ENCODE measurements around the gene RASGRP1. TPM values are rescaled to one million over a fixed set of nuclear protein-coding genes. Genes with fewer than 3 reads are reported as not detected.

Gene RASGRP1
- total RNA-seq, 4 donors from 2014 or later: 15.0 to 23.1 (median 19.5) TPM

- TF ChIP-seq POLR2A (IDR thresholded peaks at IDR 0.05) (no peak), CTCF (IDR thresholded peaks at IDR 0.05) (no peak)
- 88 to 93% methylated on average over 2 of the region's 2 CpGs for WGBS, 2 donors
- H3K4me3 ChIP-seq (ENCODE audit: low read depth, poor library complexity, severe bottlenecking): no peak overlapping the region
- intact Hi-C loops (cut with DNase I; ENCODE audit: low total_unique reads): no loop called here
- no peak for DNase-seq (ENCODE audit: low spot score in 2 of 2)
Observed at GRCh38 chr15:38461066-38461833, 103.4 kb downstream of the RASGRP1 start.

- no peak for TF ChIP-seq POLR2A (IDR thresholded peaks at IDR 0.05)
- TF ChIP-seq CTCF (IDR thresholded peaks at IDR 0.05): no peak
- no peak overlapping the region for H3K4me3 ChIP-seq (ENCODE audit: low read depth, poor library complexity, severe bottlenecking)
- no peak for DNase-seq (ENCODE audit: low spot score in 2 of 2)
- intact Hi-C loops (cut with DNase I; ENCODE audit: low total_unique reads): no loop called here
- 88 to 95% methylated on average over 3 of the region's 3 CpGs for WGBS, 2 donors
Observed at GRCh38 chr15:38460543-38460942, 104.1 kb downstream of the RASGRP1 start.

- TF ChIP-seq CTCF (IDR thresholded peaks at IDR 0.05) (no peak), POLR2A (IDR thresholded peaks at IDR 0.05) (no peak)
Observed at GRCh38 chr15:38459480-38459879, 105.1 kb downstream of the RASGRP1 start.

GRCh38 chr15:38458646-38459045 is 106.0 kb downstream of the RASGRP1 start:
- DNase-seq (ENCODE audit: low spot score in 2 of 2): no peak
- WGBS, 2 donors: 98 to 100% methylated on average over 5 of the region's 5 CpGs
- H3K4me3 ChIP-seq (ENCODE audit: low read depth, poor library complexity, severe bottlenecking): no peak overlapping the region
- TF ChIP-seq POLR2A (IDR thresholded peaks at IDR 0.05): no peak
- no peak for TF ChIP-seq CTCF (IDR thresholded peaks at IDR 0.05)
- intact Hi-C loops (cut with DNase I; ENCODE audit: low total_unique reads): no loop called here

More at GRCh38 chr15:38459480-38459879, 105.1 kb downstream of the RASGRP1 start:
- no peak for DNase-seq (ENCODE audit: low spot score in 2 of 2)
- no peak overlapping the region for H3K4me3 ChIP-seq (ENCODE audit: low read depth, poor library complexity, severe bottlenecking)
- 90 to 98% methylated on average over 6 of the region's 6 CpGs for WGBS, 2 donors
- intact Hi-C loops (cut with DNase I; ENCODE audit: low total_unique reads): no loop called here

GRCh38 chr15:38455092-38455491 is 109.5 kb downstream of the RASGRP1 start:
- TF ChIP-seq POLR2A (IDR thresholded peaks at IDR 0.05) (no peak), CTCF (IDR thresholded peaks at IDR 0.05) (no peak)
- intact Hi-C loops (cut with DNase I; ENCODE audit: low total_unique reads): no loop called here
- peak overlapping the region; percentile 96 for H3K4me3 ChIP-seq (ENCODE audit: low read depth, poor library complexity, severe bottlenecking)
- no peak for DNase-seq (ENCODE audit: low spot score in 2 of 2)
- WGBS, 2 donors: 3 to 6% methylated on average over 4 of the region's 4 CpGs

- DNase-seq (ENCODE audit: low spot score in 2 of 2): no peak
- 0% methylated on average over 12 of the region's 12 CpGs for WGBS, 2 donors
- peak overlapping the region; percentile 96 for H3K4me3 ChIP-seq (ENCODE audit: low read depth, poor library complexity, severe bottlenecking)
- TF ChIP-seq POLR2A (IDR thresholded peaks at IDR 0.05) (no peak), CTCF (IDR thresholded peaks at IDR 0.05) (no peak)
- intact Hi-C loops (cut with DNase I; ENCODE audit: low total_unique reads): no loop called here
Observed at GRCh38 chr15:38454696-38455090, 109.9 kb downstream of the RASGRP1 start.
